Hepatocyte (in vitro differentiated cells): ENCODE results near the gene MT3.

Experiments
- EZH2 ChIP-seq: fragments of 200-600 bp; sonication (generic); IDR thresholded peaks from 2 replicates; pipeline ENCODE4 v1.6.1; 2016; ENCODE audit warnings: antibody characterized with exemption, mild to moderate bottlenecking, borderline replicate concordance
- TF ChIP-seq, protein P1 (sequence below): fragments of 200-600 bp; sonication (generic); IDR thresholded peaks from 2 replicates; pipeline ENCODE4 v1.5.1; 2016; ENCODE audit warnings: antibody characterized with exemption, mild to moderate bottlenecking; ENCODE audit not compliant: poor library complexity

DNA sequence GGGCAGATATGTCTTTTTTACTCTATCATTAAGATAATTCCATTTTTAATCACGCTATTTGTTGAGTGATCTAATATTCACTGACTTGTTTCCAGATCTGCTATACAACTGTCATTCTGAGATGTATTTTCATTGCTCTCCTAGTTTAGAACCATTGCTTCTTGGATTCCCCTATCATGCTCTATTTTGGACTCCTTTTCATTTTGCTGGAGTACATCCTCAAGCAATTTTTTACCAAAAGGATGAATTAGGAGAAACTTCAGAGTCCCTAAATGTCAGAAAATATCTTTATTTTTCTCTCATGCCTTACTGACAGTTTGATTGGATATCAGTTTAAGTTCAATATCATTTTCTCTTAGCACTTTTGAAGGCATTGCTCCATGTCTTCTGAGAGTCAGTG, 14.7 kb upstream of the MT3 start:
- no peak for TF ChIP-seq EZH2
- TF ChIP-seq, protein P1, sequence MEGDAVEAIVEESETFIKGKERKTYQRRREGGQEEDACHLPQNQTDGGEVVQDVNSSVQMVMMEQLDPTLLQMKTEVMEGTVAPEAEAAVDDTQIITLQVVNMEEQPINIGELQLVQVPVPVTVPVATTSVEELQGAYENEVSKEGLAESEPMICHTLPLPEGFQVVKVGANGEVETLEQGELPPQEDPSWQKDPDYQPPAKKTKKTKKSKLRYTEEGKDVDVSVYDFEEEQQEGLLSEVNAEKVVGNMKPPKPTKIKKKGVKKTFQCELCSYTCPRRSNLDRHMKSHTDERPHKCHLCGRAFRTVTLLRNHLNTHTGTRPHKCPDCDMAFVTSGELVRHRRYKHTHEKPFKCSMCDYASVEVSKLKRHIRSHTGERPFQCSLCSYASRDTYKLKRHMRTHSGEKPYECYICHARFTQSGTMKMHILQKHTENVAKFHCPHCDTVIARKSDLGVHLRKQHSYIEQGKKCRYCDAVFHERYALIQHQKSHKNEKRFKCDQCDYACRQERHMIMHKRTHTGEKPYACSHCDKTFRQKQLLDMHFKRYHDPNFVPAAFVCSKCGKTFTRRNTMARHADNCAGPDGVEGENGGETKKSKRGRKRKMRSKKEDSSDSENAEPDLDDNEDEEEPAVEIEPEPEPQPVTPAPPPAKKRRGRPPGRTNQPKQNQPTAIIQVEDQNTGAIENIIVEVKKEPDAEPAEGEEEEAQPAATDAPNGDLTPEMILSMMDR: no peak
